SU-DHL-6 (cell line): Measurements from ENCODE around the gene GRIK3.

Experiments
- EZH2phosphoT487 ChIP-seq: fragments of 200-600 bp; sonication (generic), shearing (Covaris generic); conservative IDR thresholded peaks from 2 replicates; pipeline ENCODE4 v1.6.1; 2018; ENCODE audit warnings: mild to moderate bottlenecking, antibody characterized with exemption, low read length, moderate library complexity, mixed read lengths
- TF ChIP-seq, protein P1 (sequence below): fragments of 200-600 bp; sonication (generic); IDR thresholded peaks from one replicate; pipeline ENCODE4 v1.5.1; 2017; ENCODE audit warnings: antibody characterized with exemption, mild to moderate bottlenecking, low read length, moderate library complexity; ENCODE audit not compliant: insufficient read depth, poor library complexity, severe bottlenecking

DNA sequence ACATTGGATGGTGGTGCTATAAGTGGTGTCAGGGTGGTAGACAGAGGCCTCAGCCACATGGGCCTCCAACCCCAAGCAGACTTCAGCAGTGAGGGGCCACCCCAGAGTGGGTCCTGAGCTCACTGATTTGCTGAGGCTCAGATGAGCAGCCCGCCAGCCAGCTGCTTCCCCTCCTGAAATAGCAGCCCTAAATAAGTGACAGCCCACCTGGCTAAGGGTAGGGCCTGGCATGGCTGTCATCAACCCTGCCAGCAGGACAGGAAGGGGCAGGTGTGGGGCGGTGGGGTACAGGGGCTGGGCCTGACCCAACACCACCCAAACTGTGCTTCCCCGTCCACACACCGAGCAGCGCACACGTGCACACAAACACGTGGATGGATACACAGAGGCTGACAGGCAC lies 79.3 kb downstream of the GRIK3 start:
- TF ChIP-seq, protein P1, sequence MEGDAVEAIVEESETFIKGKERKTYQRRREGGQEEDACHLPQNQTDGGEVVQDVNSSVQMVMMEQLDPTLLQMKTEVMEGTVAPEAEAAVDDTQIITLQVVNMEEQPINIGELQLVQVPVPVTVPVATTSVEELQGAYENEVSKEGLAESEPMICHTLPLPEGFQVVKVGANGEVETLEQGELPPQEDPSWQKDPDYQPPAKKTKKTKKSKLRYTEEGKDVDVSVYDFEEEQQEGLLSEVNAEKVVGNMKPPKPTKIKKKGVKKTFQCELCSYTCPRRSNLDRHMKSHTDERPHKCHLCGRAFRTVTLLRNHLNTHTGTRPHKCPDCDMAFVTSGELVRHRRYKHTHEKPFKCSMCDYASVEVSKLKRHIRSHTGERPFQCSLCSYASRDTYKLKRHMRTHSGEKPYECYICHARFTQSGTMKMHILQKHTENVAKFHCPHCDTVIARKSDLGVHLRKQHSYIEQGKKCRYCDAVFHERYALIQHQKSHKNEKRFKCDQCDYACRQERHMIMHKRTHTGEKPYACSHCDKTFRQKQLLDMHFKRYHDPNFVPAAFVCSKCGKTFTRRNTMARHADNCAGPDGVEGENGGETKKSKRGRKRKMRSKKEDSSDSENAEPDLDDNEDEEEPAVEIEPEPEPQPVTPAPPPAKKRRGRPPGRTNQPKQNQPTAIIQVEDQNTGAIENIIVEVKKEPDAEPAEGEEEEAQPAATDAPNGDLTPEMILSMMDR = no peak
- no peak for TF ChIP-seq EZH2phosphoT487
